ENCODE data around the gene INS. TPM values are rescaled to one million over a fixed set of nuclear protein-coding genes. Genes with fewer than 3 reads are reported as not detected.

The INS gene
- total RNA-seq, 6 donors from 2014 or later: 0.67 TPM; not detected in 5

- H3K27ac ChIP-seq: no peak overlapping the region
- no peaks in the 10 kb centered on the region for H3K9me3 ChIP-seq
- peaks cover 0 to 18% (median 2%) of the 10 kb centered on the region in 4 donors for H3K4me1 ChIP-seq
- TF ChIP-seq CTCF (IDR thresholded peaks at IDR 0.05): no peak
- no peak for TF ChIP-seq EP300 (IDR thresholded peaks at IDR 0.05)
- no peak for TF ChIP-seq POLR2A (IDR thresholded peaks at IDR 0.05)
- no peak for TF ChIP-seq POLR2AphosphoS5 (IDR thresholded peaks at IDR 0.05)
- DNase-seq: peak in 1 of 2 donors; percentile 68
- H3K27me3 ChIP-seq: no peaks in the 10 kb centered on the region
- 74 to 90% methylated on average over 14 to 21 of the region's 21 CpGs for WGBS, 2 donors
- no peak overlapping the region for H3K4me3 ChIP-seq
- no peaks in the 10 kb centered on the region for H3K36me3 ChIP-seq
- ATAC-seq (ENCODE audit: low FRiP score in 2 of 2): no peak
Observed at GRCh38 chr11:2198621-2199365, 37.8 kb upstream of the INS start.

GRCh38 chr11:2197771-2198520 lies 36.9 kb upstream of the INS start:
- Histone ChIP-seq H3K9me3 (no peaks in the 10 kb centered on the region), H3K4me1 (peaks cover 0 to 18% (median 2%) of the 10 kb centered on the region in 4 donors), H3K27ac (no peak overlapping the region), H3K27me3 (no peaks in the 10 kb centered on the region), H3K4me3 (no peak overlapping the region), H3K36me3 (no peaks in the 10 kb centered on the region)
- TF ChIP-seq POLR2AphosphoS5 (IDR thresholded peaks at IDR 0.05) (no peak), POLR2A (IDR thresholded peaks at IDR 0.05) (no peak), EP300 (IDR thresholded peaks at IDR 0.05) (no peak), CTCF (IDR thresholded peaks at IDR 0.05) (no peak)
- DNase-seq (peak in 1 of 2 donors; percentile 65), ATAC-seq (ENCODE audit: low FRiP score in 2 of 2) (no peak)
- 86 to 87% methylated on average over 19 to 21 of the region's 28 CpGs for WGBS, 2 donors

- no peak overlapping the region for H3K4me3 ChIP-seq
- peaks cover 0 to 12% (median 2%) of the 10 kb centered on the region in 4 donors for H3K4me1 ChIP-seq
- H3K9me3 ChIP-seq: no peaks in the 10 kb centered on the region
- ATAC-seq (ENCODE audit: low FRiP score in 2 of 2) (peak; percentile 62 to 75), DNase-seq (peak; percentile 78 to 91)
- no peaks in the 10 kb centered on the region for H3K27me3 ChIP-seq
- 16 to 33% methylated on average over 11 to 20 of the region's 23 CpGs for WGBS, 2 donors
- no peaks in the 10 kb centered on the region for H3K36me3 ChIP-seq
- H3K27ac ChIP-seq: no peak overlapping the region
- no peak for TF ChIP-seq POLR2A (IDR thresholded peaks at IDR 0.05)
- no peak for TF ChIP-seq POLR2AphosphoS5 (IDR thresholded peaks at IDR 0.05)
- TF ChIP-seq EP300 (IDR thresholded peaks at IDR 0.05): no peak
- peak; percentile 89 to 96 (median 92) for TF ChIP-seq CTCF (IDR thresholded peaks at IDR 0.05)
Observed at GRCh38 chr11:2196970-2197770, 36.2 kb upstream of the INS start.

GRCh38 chr11:2195756-2196088 lies 34.7 kb upstream of the INS start:
- no peak for ATAC-seq (ENCODE audit: low FRiP score in 2 of 2)
- H3K27ac ChIP-seq: no peak overlapping the region
- 80 to 91% methylated on average over 1 to 6 of the region's 7 CpGs for WGBS, 2 donors
- H3K27me3 ChIP-seq: no peaks in the 10 kb centered on the region
- no peaks in the 10 kb centered on the region for H3K36me3 ChIP-seq
- H3K4me3 ChIP-seq: no peak overlapping the region
- TF ChIP-seq POLR2AphosphoS5 (IDR thresholded peaks at IDR 0.05) (no peak), EP300 (IDR thresholded peaks at IDR 0.05) (no peak), CTCF (IDR thresholded peaks at IDR 0.05) (no peak), POLR2A (IDR thresholded peaks at IDR 0.05) (no peak)
- peaks cover 0 to 16% (median 3%) of the 10 kb centered on the region in 4 donors for H3K4me1 ChIP-seq
- H3K9me3 ChIP-seq: no peaks in the 10 kb centered on the region
- peak in 1 of 2 donors; percentile 67 for DNase-seq

Measured in upper lobe of left lung (tissue), 6 donors.